DOHH2 (cell line): ENCODE data around the gene KAT7.

Experiments
- H3F3A ChIP-seq: fragments of 200-600 bp; sonication (generic), shearing (Covaris generic); 2 replicates; pipeline ENCODE4 v1.6.0; 2016; ENCODE audit warnings: antibody characterized with exemption, mild to moderate bottlenecking; ENCODE audit not compliant: control insufficient read depth, insufficient read depth
- H3K27ac ChIP-seq: fragments of 200-600 bp; sonication (generic); 2 replicates; pipeline ENCODE4 v1.5.1; 2014; ENCODE audit warnings: low read depth, mild to moderate bottlenecking, low read length, moderate library complexity
- H3K27me3 ChIP-seq: fragments of 200-600 bp; sonication (generic); 2 replicates; pipeline ENCODE4 v1.6.1; 2014; ENCODE audit warnings: mild to moderate bottlenecking, low read length, mixed read lengths; ENCODE audit not compliant: control insufficient read depth
- H3K36me3 ChIP-seq: fragments of 200-600 bp; sonication (generic); 2 replicates; pipeline ENCODE4 v1.6.1; 2014; ENCODE audit warnings: mild to moderate bottlenecking, low read length, moderate library complexity, mixed read lengths; ENCODE audit not compliant: control insufficient read depth
- H3K4me1 ChIP-seq: fragments of 200-600 bp; sonication (generic); 2 replicates; pipeline ENCODE4 v1.6.1; 2014; ENCODE audit warnings: mild to moderate bottlenecking, low read length, mixed read lengths; ENCODE audit not compliant: control insufficient read depth
- H3K4me2 ChIP-seq: fragments of 200-600 bp; sonication (generic); 2 replicates; pipeline ENCODE4 v1.6.0; 2014; ENCODE audit warnings: mild to moderate bottlenecking, low read length, moderate library complexity
- H3K4me3 ChIP-seq: fragments of 200-600 bp; sonication (generic); 2 replicates; pipeline ENCODE4 v1.5.1; 2014; ENCODE audit warnings: mild to moderate bottlenecking, low read length, mixed read lengths
- H3K79me2 ChIP-seq: fragments of 200-600 bp; sonication (generic); 2 replicates; pipeline ENCODE4 v1.6.1; 2014; ENCODE audit warnings: mild to moderate bottlenecking, low read length, mixed read lengths; ENCODE audit not compliant: control insufficient read depth
- H3K9me2 ChIP-seq: fragments of 200-600 bp; sonication (generic); replicated peaks from 2 replicates; pipeline ENCODE4 v1.6.1; 2014; ENCODE audit warnings: mild to moderate bottlenecking, low read length, mixed read lengths; ENCODE audit not compliant: control insufficient read depth
- H3K9me3 ChIP-seq: fragments of 200-600 bp; sonication (generic); 2 replicates; pipeline ENCODE4 v1.6.1; 2014; ENCODE audit warnings: antibody characterized with exemption, low read length, mixed read lengths; ENCODE audit not compliant: control insufficient read depth, insufficient read depth
- H4K20me1 ChIP-seq: fragments of 200-600 bp; sonication (generic); 2 replicates; pipeline ENCODE4 v1.6.0; 2014; ENCODE audit warnings: low read depth, mild to moderate bottlenecking, antibody characterized with exemption, low read length, moderate library complexity; ENCODE audit not compliant: control insufficient read depth, insufficient read depth
- EZH2phosphoT487 ChIP-seq: fragments of 200-600 bp; sonication (generic); IDR thresholded peaks from 2 replicates; pipeline ENCODE4 v1.6.1; 2017; ENCODE audit warnings: borderline replicate concordance, mild to moderate bottlenecking, antibody characterized with exemption, low read length, moderate library complexity, mixed read lengths
- TF ChIP-seq, protein P1 (sequence below): fragments of 200-600 bp; sonication (generic); IDR thresholded peaks from one replicate; pipeline ENCODE4 v1.5.1; 2014; ENCODE audit warnings: antibody characterized with exemption, mild to moderate bottlenecking, low read depth, low read length; ENCODE audit not compliant: poor library complexity, severe bottlenecking

The KAT7 gene

DNA sequence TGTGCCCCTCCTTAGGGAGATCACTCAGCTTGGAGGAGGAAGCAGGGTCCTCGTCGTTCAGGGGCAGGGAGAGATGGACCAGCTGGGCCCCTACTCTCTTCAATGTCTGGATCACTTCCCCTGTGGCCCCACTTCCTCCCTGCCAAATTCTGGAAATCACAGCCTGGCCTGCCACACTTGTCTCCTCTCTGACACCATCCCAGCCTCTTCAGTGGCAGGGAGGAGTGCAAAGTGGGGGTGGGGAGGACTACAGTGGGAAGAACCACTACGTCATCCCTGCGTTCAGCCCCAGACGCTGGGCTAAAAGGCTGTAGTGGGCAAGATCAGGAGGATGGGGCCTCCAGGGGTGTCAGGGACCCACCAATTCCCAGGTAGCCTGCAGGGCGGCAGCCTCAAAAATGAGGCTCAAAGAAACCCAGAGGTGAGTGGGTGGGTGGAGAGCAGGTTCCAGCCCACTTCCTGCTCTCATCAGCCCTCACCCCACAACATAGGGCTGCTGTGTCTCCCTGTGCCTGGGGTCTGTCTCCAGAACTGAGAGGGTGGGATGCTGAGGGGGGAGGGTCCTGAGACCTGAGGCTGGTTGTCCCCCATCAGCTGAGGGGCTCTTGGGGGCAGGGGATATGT lies 84.4 kb downstream of the KAT7 start:
- H3K9me3 ChIP-seq: no peaks in the 10 kb centered on the region

DNA sequence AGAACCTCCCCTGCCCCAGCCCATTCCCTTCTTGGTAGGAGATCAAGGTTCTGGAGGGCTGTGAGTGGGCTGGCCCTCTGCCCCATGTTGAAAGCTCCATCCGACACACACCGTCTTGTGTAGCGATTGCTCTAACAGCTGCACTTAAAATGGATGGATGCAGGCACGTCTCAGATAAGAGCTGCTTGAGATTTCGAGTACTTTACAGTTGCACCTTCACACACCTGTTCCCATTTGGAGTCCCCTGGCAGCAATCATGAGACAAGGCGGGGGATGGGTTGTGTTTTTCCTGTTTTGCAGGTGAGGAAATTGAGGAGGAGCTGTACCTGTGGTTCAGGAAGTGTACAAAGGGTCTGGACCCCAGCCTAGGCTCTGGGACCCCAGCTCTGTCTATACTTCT lies 85.0 kb downstream of the KAT7 start:
- no peaks in the 10 kb centered on the region for H3K9me2 ChIP-seq
- no peak for TF ChIP-seq EZH2phosphoT487
- TF ChIP-seq, protein P1, sequence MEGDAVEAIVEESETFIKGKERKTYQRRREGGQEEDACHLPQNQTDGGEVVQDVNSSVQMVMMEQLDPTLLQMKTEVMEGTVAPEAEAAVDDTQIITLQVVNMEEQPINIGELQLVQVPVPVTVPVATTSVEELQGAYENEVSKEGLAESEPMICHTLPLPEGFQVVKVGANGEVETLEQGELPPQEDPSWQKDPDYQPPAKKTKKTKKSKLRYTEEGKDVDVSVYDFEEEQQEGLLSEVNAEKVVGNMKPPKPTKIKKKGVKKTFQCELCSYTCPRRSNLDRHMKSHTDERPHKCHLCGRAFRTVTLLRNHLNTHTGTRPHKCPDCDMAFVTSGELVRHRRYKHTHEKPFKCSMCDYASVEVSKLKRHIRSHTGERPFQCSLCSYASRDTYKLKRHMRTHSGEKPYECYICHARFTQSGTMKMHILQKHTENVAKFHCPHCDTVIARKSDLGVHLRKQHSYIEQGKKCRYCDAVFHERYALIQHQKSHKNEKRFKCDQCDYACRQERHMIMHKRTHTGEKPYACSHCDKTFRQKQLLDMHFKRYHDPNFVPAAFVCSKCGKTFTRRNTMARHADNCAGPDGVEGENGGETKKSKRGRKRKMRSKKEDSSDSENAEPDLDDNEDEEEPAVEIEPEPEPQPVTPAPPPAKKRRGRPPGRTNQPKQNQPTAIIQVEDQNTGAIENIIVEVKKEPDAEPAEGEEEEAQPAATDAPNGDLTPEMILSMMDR: no peak
- peaks cover 15% of the 10 kb centered on the region for H3K27me3 ChIP-seq
- H3K4me1 ChIP-seq: no peaks in the 10 kb centered on the region
- H3K4me2 ChIP-seq: no peak overlapping the region
- H3K36me3 ChIP-seq: no peaks in the 10 kb centered on the region
- H3F3A ChIP-seq: no peaks in the 10 kb centered on the region
- H3K79me2 ChIP-seq: no peaks in the 10 kb centered on the region
- no peaks in the 10 kb centered on the region for H4K20me1 ChIP-seq
- no peaks in the 10 kb centered on the region for H3K9me3 ChIP-seq
- H3K4me3 ChIP-seq: no peak overlapping the region
- no peak overlapping the region for H3K27ac ChIP-seq

More for the DNA sequence above, 84.4 kb downstream of the KAT7 start:
- Histone ChIP-seq H3F3A (no peaks in the 10 kb centered on the region), H3K4me2 (no peak overlapping the region), H4K20me1 (no peaks in the 10 kb centered on the region), H3K27ac (no peak overlapping the region), H3K27me3 (peaks cover 13% of the 10 kb centered on the region), H3K79me2 (no peaks in the 10 kb centered on the region), H3K9me2 (no peaks in the 10 kb centered on the region), H3K4me1 (no peaks in the 10 kb centered on the region), H3K4me3 (no peak overlapping the region), H3K36me3 (no peaks in the 10 kb centered on the region)
- TF ChIP-seq, protein P1: no peak
- TF ChIP-seq EZH2phosphoT487: no peak

DNA sequence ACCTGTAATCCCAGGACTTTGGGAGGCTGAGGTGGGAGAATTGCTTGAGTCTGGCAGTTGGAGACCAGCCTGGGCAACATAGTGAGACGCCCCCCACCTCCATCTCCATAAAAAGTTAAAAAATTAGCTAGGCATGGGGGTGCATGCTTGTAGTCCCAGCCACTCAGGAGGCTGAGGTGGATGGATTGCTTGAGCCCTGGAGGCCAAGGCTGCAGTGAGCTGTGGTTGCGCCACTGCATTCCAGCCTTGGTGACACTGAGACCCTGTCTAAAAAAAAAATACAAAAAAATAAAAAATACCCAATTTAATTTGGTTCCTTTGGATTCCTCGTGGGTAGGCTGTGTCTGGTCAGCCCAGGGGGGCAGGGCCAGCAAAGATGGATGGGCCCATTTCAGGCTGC lies 85.4 kb downstream of the KAT7 start:
- H3K4me2 ChIP-seq: no peak overlapping the region
- H3K9me2 ChIP-seq: no peaks in the 10 kb centered on the region
- H3K27me3 ChIP-seq: peaks cover 15% of the 10 kb centered on the region
- H3K9me3 ChIP-seq: no peaks in the 10 kb centered on the region
- no peak overlapping the region for H3K4me3 ChIP-seq
- no peaks in the 10 kb centered on the region for H3K79me2 ChIP-seq
- no peaks in the 10 kb centered on the region for H3F3A ChIP-seq
- H3K36me3 ChIP-seq: no peaks in the 10 kb centered on the region
- no peak overlapping the region for H3K27ac ChIP-seq
- H3K4me1 ChIP-seq: no peaks in the 10 kb centered on the region
- TF ChIP-seq EZH2phosphoT487: no peak
- TF ChIP-seq, protein P1: no peak
- H4K20me1 ChIP-seq: no peaks in the 10 kb centered on the region
